GM12878 (cell line): ENCODE data around the gene SCYL3. TPM values are rescaled to one million over a fixed set of nuclear protein-coding genes. Genes with fewer than 3 reads are reported as not detected.

Experiments used
- ATAC-seq: fragments of 200-7000 bp; cut with Tn5 transposase; 3 replicates; pipeline ENCODE4 v1.9.1; 2020; ENCODE audit warnings: mild to moderate bottlenecking, moderate library complexity
- BruUV-seq: library from RNA; stranded (reverse); fragments of 400-500 nt; replicated peaks from 2 replicates; lab custom pipeline; 2021; lab: Mats Ljungman, UMichigan
- CTCF ChIA-PET: fragments of 300-600 bp; sonication (Branson Sonifier 250); formaldehyde crosslinking; extraction: SDS; loops from one replicate; lab custom pipeline; 2021; ENCODE audit warnings: inconsistent platforms; lab: Yijun Ruan, JAX
- POLR2A ChIA-PET: fragments of 350-600 bp; formaldehyde crosslinking; extraction: SDS; loops from one replicate; lab custom pipeline; 2021; ENCODE audit warnings: inconsistent platforms; lab: Charles Lee
- RAD21 ChIA-PET: fragments of 300-600 bp; sonication (Branson Sonifier 250); formaldehyde crosslinking; loops from one replicate; lab custom pipeline; 2023; ENCODE audit warnings: antibody characterized with exemption; ENCODE audit not compliant: unreplicated experiment; lab: Charles Lee
- SMC1A ChIA-PET: fragments of 300-600 bp; sonication (Branson Sonifier 250); formaldehyde crosslinking; loops from one replicate; lab custom pipeline; 2023; ENCODE audit not compliant: unreplicated experiment, uncharacterized antibody; lab: Charles Lee
- DNase-seq: peaks from one replicate; pipeline ENCODE4 v3.0.0-alpha.2; 2011; ENCODE audit warnings: low read depth, low spot score
- FAIRE-seq: peaks from 3 replicates; lab custom pipeline; 2011; peaks lifted over from hg19 to GRCh38; lab: Jason Lieb, UNC
- H2AFZ ChIP-seq: 2 replicates; pipeline ENCODE4 v1.6.0; 2011; ENCODE audit warnings: low read depth, low read length, control low read depth; ENCODE audit not compliant: control insufficient read depth
- H3K27ac ChIP-seq: 2 replicates; pipeline ENCODE4 v1.5.1; 2011; ENCODE audit warnings: control low read depth; ENCODE audit not compliant: control insufficient read depth, insufficient read depth
- H3K27me3 ChIP-seq, 2 experiments: replicated peaks in 1 of 2; 2 replicates each; pipeline versions ENCODE4 v1.6.0 to v1.6.1; 2011; ENCODE audit warnings: low read length in 1 of 2; ENCODE audit not compliant: control insufficient read depth in 2 of 2, insufficient read depth in 2 of 2
- H3K36me3 ChIP-seq, 2 experiments: 2 replicates each; pipeline ENCODE4 v1.5.1; 2011; ENCODE audit warnings: low read length in 1 of 2; ENCODE audit not compliant: control insufficient read depth in 2 of 2, insufficient read depth in 2 of 2
- H3K4me1 ChIP-seq: 2 replicates; pipeline ENCODE4 v1.6.1; 2011; ENCODE audit warnings: mild to moderate bottlenecking, low read length, moderate library complexity, mixed read lengths; ENCODE audit not compliant: control insufficient read depth, insufficient read depth
- H3K4me2 ChIP-seq: 2 replicates; pipeline ENCODE4 v1.6.0; 2011; ENCODE audit warnings: control low read depth; ENCODE audit not compliant: control insufficient read depth, insufficient read depth
- H3K4me3 ChIP-seq: fragments of 200-600 bp; sonication (generic); 2 replicates; pipeline ENCODE4 v1.5.1; 2016
- H3K79me2 ChIP-seq: 2 replicates; pipeline ENCODE4 v1.6.0; 2011; ENCODE audit warnings: low read length; ENCODE audit not compliant: control insufficient read depth, insufficient read depth
- H3K9ac ChIP-seq: 2 replicates; pipeline ENCODE4 v1.8.0; 2011; ENCODE audit warnings: low read length, control low read depth, mixed read lengths; ENCODE audit not compliant: control insufficient read depth, insufficient read depth
- H3K9me3 ChIP-seq: replicated peaks from 3 replicates; pipeline ENCODE4 v1.5.1; 2011; ENCODE audit warnings: mild to moderate bottlenecking, low read length; ENCODE audit not compliant: control insufficient read depth, insufficient read depth
- H4K20me1 ChIP-seq: 2 replicates; pipeline ENCODE4 v1.6.0; 2011; ENCODE audit not compliant: control insufficient read depth, insufficient read depth
- POLR2AphosphoS5 ChIP-seq: IDR thresholded peaks from 2 replicates; pipeline ENCODE4 v1.6.1; 2011; ENCODE audit warnings: mild to moderate bottlenecking, low read length, inconsistent platforms
- ZNF592 ChIP-seq: fragments of 450-650 bp; IDR thresholded peaks from 2 replicates; pipeline ENCODE4 v1.6.1; 2017; ENCODE audit warnings: mild to moderate bottlenecking, moderate library complexity
- WGBS: methylation state at CpG from one replicate; pipeline ENCODE4 v1.1.6; 2016; ENCODE audit warnings: low lambda C conversion rate; ENCODE audit not compliant: insufficient replicate concordance, insufficient coverage; ENCODE audit errors: missing lambda C conversion rate; 5-methylcytosine and 5-hydroxymethylcytosine counted together
- in situ Hi-C: fragments of 300-500 bp; cut with MboI; formaldehyde crosslinking; loops from 9 replicates; pipeline ENCODE4 v1.14.3; 2018; ENCODE audit warnings: mixed read lengths
- intact Hi-C: fragments of 100-400 bp; cut with micrococcal nuclease; formaldehyde crosslinking; loops from one replicate; pipeline ENCODE4 v1.14.2; 2022; ENCODE audit not compliant: unreplicated experiment
- polyA plus RNA-seq, 11 experiments: library from polyadenylated mRNA; depleted of rRNA in 4 of 11; unstranded in 6 of 11; stranded (reverse) in 5 of 11; fragments of >200 nt; fragmentation: Nextera tagmentation in 4 of 11; fragmentation: Illumina TruSeq in 1 of 11; extraction: Ambion mirVana in 4 of 11; extraction: Trizol in 1 of 11; gene quantifications; 1 replicate in 1 of 11; 2 replicates in 10 of 11; pipeline versions ENCODE4 v1.2.1 to v1.2.3, GENCODE V29; 2011 to 2016; ENCODE audit warnings: inconsistent platforms in 2 of 11, missing spikeins in 2 of 11, low read depth in 1 of 11
- total RNA-seq, 4 experiments: library from RNA; depleted of rRNA in 3 of 4; stranded (reverse); fragments of >200 nt in 3 of 4; fragmentation: Illumina TruSeq in 1 of 4; extraction: Trizol in 1 of 4; gene quantifications; 2 replicates each; pipeline versions ENCODE4 v1.2.1 to v1.2.3, GENCODE V29; 2013 to 2021

Gene SCYL3
- total and polyA plus RNA-seq, 10 of the 15 experiments (the other 5 are each of a cell fraction or from before 2014, with no cell fraction given) = 4.3 to 14.3 (median 10.3) TPM

GRCh38 chr1:169929210-169929526 is 35.5 kb upstream of the SCYL3 start:
- ChIA-PET SMC1A (interaction anchor here (0.6 to 4.3 kb wide), 12 partner anchors 12 to 998 kb away, joined by 3 to 51 read pairs (median 4); partner anchors contain the start of gene SCYL3), RAD21 (interaction anchor here (0.9 to 1.6 kb wide), 13 partner anchors 13 to 1000 kb away, joined by 3 to 9 read pairs (median 4); partner anchors contain the start of gene SCYL3), CTCF (interaction anchor here (0.5 to 4.1 kb wide), 27 partner anchors 9 to 1001 kb away, joined by 3 to 26 read pairs (median 3); no protein-coding TSS in a partner anchor), POLR2A (no interaction called here)
- H3K9ac ChIP-seq = no peak overlapping the region
- H3K36me3 ChIP-seq = no peaks in the 10 kb centered on the region; a peak in 1 of 4 replicates
- no peak overlapping the region for H3K4me2 ChIP-seq
- WGBS = 3% methylated on average over 1 of the region's 1 CpG
- peaks cover 6% of the 10 kb centered on the region for H3K4me1 ChIP-seq
- no peak overlapping the region for H3K4me3 ChIP-seq
- no peak for FAIRE-seq
- H3K27ac ChIP-seq = no peak overlapping the region
- no peak overlapping the region for H2AFZ ChIP-seq
- ATAC-seq = no peak
- BruUV-seq = no TSS peak
- DNase-seq = no peak
- in situ Hi-C loops (loop anchor here (10.0 kb wide), 2 partner anchors 746 to 956 kb away; no protein-coding TSS in a partner anchor), intact Hi-C loops (loop anchor here (2.0 to 10.0 kb wide), 5 partner anchors 37 to 953 kb away; partner anchors contain the start of genes GORAB and SCYL3)
- H3K79me2 ChIP-seq = no peaks in the 10 kb centered on the region
- H3K27me3 ChIP-seq = no peaks in the 10 kb centered on the region
- H4K20me1 ChIP-seq = no peaks in the 10 kb centered on the region
- no peaks in the 10 kb centered on the region for H3K9me3 ChIP-seq
- TF ChIP-seq POLR2AphosphoS5 = no peak
- 0 out of 2 replicates have a peak, but pooled peaks have one; percentile 23 for TF ChIP-seq ZNF592
